Esophagus (tissue), 2 donors: ENCODE data around the gene CCSER1. TPM values are rescaled to one million over a fixed set of nuclear protein-coding genes. Genes with fewer than 3 reads are reported as not detected.
"Not testable (repeated sequence)": the region's sequence is repeated elsewhere in the genome, so short reads cannot be mapped to it uniquely, and the experiment has no call there.

Experiments used
- H3K27ac ChIP-seq, 2 donors: one replicate each; pipeline ENCODE4 v1.5.1; 2013; ENCODE audit warnings: low read depth in 2 of 2, mild to moderate bottlenecking in 2 of 2, inconsistent platforms in 1 of 2, low read length in 1 of 2, moderate library complexity in 1 of 2
- H3K27me3 ChIP-seq, 2 donors: one replicate each; pipeline ENCODE4 v1.6.1; 2013; ENCODE audit warnings: low read length in 2 of 2, control low read depth in 1 of 2, mild to moderate bottlenecking in 1 of 2; ENCODE audit not compliant: insufficient read depth in 2 of 2, control insufficient read depth in 1 of 2
- H3K36me3 ChIP-seq, 2 donors: one replicate each; pipeline ENCODE4 v1.6.1; 2013; ENCODE audit warnings: low read length in 1 of 2; ENCODE audit not compliant: control insufficient read depth in 2 of 2, insufficient read depth in 2 of 2
- H3K4me1 ChIP-seq, 2 donors: one replicate each; pipeline ENCODE4 v1.6.1; 2013; ENCODE audit warnings: low read length in 1 of 2; ENCODE audit not compliant: control insufficient read depth in 2 of 2, insufficient read depth in 2 of 2
- H3K4me3 ChIP-seq, 2 donors: one replicate each; pipeline ENCODE4 v1.5.1; 2013; ENCODE audit warnings: low read length in 2 of 2, mild to moderate bottlenecking in 2 of 2, low read depth in 1 of 2, moderate library complexity in 1 of 2
- H3K9me3 ChIP-seq, 2 donors: one replicate each; pipeline ENCODE4 v1.6.1; 2013; ENCODE audit warnings: mild to moderate bottlenecking in 2 of 2, low read depth in 1 of 2, low read length in 1 of 2, moderate library complexity in 1 of 2; ENCODE audit not compliant: control insufficient read depth in 2 of 2, insufficient read depth in 1 of 2
- WGBS, 2 donors: extraction: QIAGEN DNeasy Blood & Tissue Kit; methylation state at CpG; one replicate each; pipeline ENCODE4 v1.1.7; 2013; 5-methylcytosine and 5-hydroxymethylcytosine counted together
- polyA plus RNA-seq, 2 donors: library from polyadenylated mRNA; stranded (reverse); fragments of 200-250 nt; gene quantifications; one replicate each; pipeline ENCODE4 v1.2.3, GENCODE V29; 2013
- donor health status: healthy with polysubstance abuse.
- donor health status: Bipolar disorder and iron deficiency.

Gene CCSER1
- polyA plus RNA-seq, 2 donors = 0.35 to 0.87 TPM

- H3K9me3 ChIP-seq = no peaks in the 10 kb centered on the region
- WGBS, 2 donors = 83 to 87% methylated on average over 4 of the region's 4 CpGs
- no peaks in the 10 kb centered on the region for H3K4me1 ChIP-seq
- no peak overlapping the region for H3K27ac ChIP-seq
- no peaks in the 10 kb centered on the region for H3K27me3 ChIP-seq
- H3K36me3 ChIP-seq = no peaks in the 10 kb centered on the region
- no peak overlapping the region for H3K4me3 ChIP-seq
Measured at GRCh38 chr4:91128519-91128918, 1001.3 kb downstream of the CCSER1 start.

GRCh38 chr4:91147067-91147466 is 1019.9 kb downstream of the CCSER1 start:
- H3K36me3 ChIP-seq = no peaks in the 10 kb centered on the region
- H3K27ac ChIP-seq = no peak overlapping the region
- H3K4me1 ChIP-seq = no peaks in the 10 kb centered on the region
- no peak overlapping the region for H3K4me3 ChIP-seq
- H3K27me3 ChIP-seq = no peaks in the 10 kb centered on the region
- H3K9me3 ChIP-seq = peaks cover 0 to 6% of the 10 kb centered on the region in 2 donors
- 70 to 88% methylated on average over 6 of the region's 6 CpGs for WGBS, 2 donors

GRCh38 chr4:91154041-91154440 is 1026.8 kb downstream of the CCSER1 start:
- H3K9me3 ChIP-seq, H3K27ac ChIP-seq, H3K4me3 ChIP-seq, H3K27me3 ChIP-seq, H3K4me1 ChIP-seq, H3K36me3 ChIP-seq: not testable (repeated sequence)
- WGBS, 2 donors = 83 to 89% methylated on average over 4 of the region's 4 CpGs

- not testable (repeated sequence) for H3K4me1 ChIP-seq, H3K4me3 ChIP-seq, H3K27me3 ChIP-seq, H3K9me3 ChIP-seq, H3K36me3 ChIP-seq, H3K27ac ChIP-seq
- WGBS, 2 donors = 92 to 94% methylated on average over 41 to 42 of the region's 42 CpGs
Measured at GRCh38 chr4:91167864-91168653, 1040.9 kb downstream of the CCSER1 start.

- Histone ChIP-seq H3K4me1 (no peaks in the 10 kb centered on the region), H3K4me3 (no peak overlapping the region), H3K9me3 (no peaks in the 10 kb centered on the region), H3K36me3 (no peaks in the 10 kb centered on the region), H3K27ac (no peak overlapping the region), H3K27me3 (no peaks in the 10 kb centered on the region)
Measured at GRCh38 chr4:91170768-91171167, 1043.6 kb downstream of the CCSER1 start.

- H3K27ac ChIP-seq = no peak overlapping the region
- WGBS, 2 donors = 31 to 39% methylated on average over 1 of the region's 1 CpG
- no peaks in the 10 kb centered on the region for H3K27me3 ChIP-seq
- H3K4me1 ChIP-seq = no peaks in the 10 kb centered on the region
- no peaks in the 10 kb centered on the region for H3K9me3 ChIP-seq
- H3K4me3 ChIP-seq = no peak overlapping the region
- no peaks in the 10 kb centered on the region for H3K36me3 ChIP-seq
Measured at GRCh38 chr4:91171217-91171616, 1044.0 kb downstream of the CCSER1 start.

- H3K27me3 ChIP-seq, H3K9me3 ChIP-seq, H3K36me3 ChIP-seq, H3K4me1 ChIP-seq, H3K4me3 ChIP-seq, H3K27ac ChIP-seq: not testable (repeated sequence)
- 78 to 79% methylated on average over 1 of the region's 1 CpG for WGBS, 2 donors
Measured at GRCh38 chr4:91185061-91185460, 1057.9 kb downstream of the CCSER1 start.

- Histone ChIP-seq H3K4me3 (no peak overlapping the region), H3K27me3 (no peaks in the 10 kb centered on the region)
- WGBS, 2 donors = 82% methylated on average over 4 of the region's 4 CpGs
Measured at GRCh38 chr4:91198951-91199350, 1071.8 kb downstream of the CCSER1 start.

GRCh38 chr4:91207535-91207934 is 1080.3 kb downstream of the CCSER1 start:
- H3K27me3 ChIP-seq = no peaks in the 10 kb centered on the region
- 91 to 95% methylated on average over 3 of the region's 3 CpGs for WGBS, 2 donors
- H3K27ac ChIP-seq = no peak overlapping the region
- no peaks in the 10 kb centered on the region for H3K36me3 ChIP-seq
- H3K9me3 ChIP-seq = no peaks in the 10 kb centered on the region
- no peak overlapping the region for H3K4me3 ChIP-seq
- no peaks in the 10 kb centered on the region for H3K4me1 ChIP-seq

More at GRCh38 chr4:91198951-91199350, 1071.8 kb downstream of the CCSER1 start:
- Histone ChIP-seq H3K27ac (no peak overlapping the region), H3K9me3 (no peaks in the 10 kb centered on the region), H3K4me1 (no peaks in the 10 kb centered on the region), H3K36me3 (no peaks in the 10 kb centered on the region)

- Histone ChIP-seq H3K27me3 (no peaks in the 10 kb centered on the region), H3K4me3 (no peak overlapping the region)
- WGBS, 2 donors = 60 to 65% methylated on average over 3 of the region's 3 CpGs
Measured at GRCh38 chr4:91212211-91212610, 1085.0 kb downstream of the CCSER1 start.

More at GRCh38 chr4:91212211-91212610, 1085.0 kb downstream of the CCSER1 start:
- Histone ChIP-seq H3K36me3 (no peaks in the 10 kb centered on the region), H3K4me1 (no peaks in the 10 kb centered on the region), H3K9me3 (peaks cover 0 to 2% of the 10 kb centered on the region in 2 donors), H3K27ac (no peak overlapping the region)
